Stimulated activated CD8-positive, alpha-beta memory T cell treated with anti-CD3 and anti-CD28 coated beads, Interleukin-4, amount 100 ng/mL, for 4 hours (primary cell): ENCODE results near the gene PJA2.

Experiments
- DNase-seq, 2 donors: peaks; one replicate each; pipeline ENCODE4 v3.0.0-alpha.2; 2020; ENCODE audit warnings: low read depth in 2 of 2, low spot score in 1 of 2

Gene PJA2

DNA sequence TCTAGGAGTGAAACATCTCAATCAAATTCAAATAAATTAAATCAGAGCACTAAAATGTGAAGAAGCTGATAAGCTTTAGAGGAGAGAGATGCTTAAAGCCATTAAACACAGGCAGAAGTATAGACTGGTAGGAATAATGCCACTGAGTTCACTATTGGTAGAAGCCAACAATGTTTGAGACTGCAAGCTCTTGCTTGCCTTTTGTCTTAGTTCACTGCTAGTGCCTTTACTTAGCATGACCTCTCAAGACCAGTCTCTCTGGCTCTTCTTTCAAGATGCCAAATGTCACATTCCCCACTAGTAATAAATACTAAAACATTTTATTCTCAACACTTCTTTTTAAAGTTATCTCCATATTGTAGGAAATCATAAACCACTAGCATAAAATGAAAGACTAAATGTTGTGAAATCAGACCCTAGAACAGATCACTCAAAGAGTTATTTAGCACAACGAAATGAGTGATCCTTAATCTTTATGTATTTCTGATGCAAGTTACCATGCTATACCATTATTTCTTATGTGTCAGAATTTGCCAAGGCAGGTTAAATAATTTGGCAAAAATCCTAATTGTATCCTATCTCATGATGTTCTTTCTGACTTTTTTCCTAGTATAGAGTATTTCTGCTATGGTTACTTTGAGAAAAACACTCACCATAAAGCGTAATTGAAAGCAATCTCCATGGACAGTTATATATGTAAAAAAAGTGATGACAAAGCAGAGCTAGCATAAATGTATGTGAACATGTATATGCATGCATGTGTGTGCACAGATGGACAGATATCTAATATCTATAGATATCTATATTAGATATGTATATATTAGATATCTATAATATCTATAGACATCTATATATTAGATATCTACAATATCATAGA lies 57.5 kb downstream of the PJA2 start:
- no peak for DNase-seq

DNA sequence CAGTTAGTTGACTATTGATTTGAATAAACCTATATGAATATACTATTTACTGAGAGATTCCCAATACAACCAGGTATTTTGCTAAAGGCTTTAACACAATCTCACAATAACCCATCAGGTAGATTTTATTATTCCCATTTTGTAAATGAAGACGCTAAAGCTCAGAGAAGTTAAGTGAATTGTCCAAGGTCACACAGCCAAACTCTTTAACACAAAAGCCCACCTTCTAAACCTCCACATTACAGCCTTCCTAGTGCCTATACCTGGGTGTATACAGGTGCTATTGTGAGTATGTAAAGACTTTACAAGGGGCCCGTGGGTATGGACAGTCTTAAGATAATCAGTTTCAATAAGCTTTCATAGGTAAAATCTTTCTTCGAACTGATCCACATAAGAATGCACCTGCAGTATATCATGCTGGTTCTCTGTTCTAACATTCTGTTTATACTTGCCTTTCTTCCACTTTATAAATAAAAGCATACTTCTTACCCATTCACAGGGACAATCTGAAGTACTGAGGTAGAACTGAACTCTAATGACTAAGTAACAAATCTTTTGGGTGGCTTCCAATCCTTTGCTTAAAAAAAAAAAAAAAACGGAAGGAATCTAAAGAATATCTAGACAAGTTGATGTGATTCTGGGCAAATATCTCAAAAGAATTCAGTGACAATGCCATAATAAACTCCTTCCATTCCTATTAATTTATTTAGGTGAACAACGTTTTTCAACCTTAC lies 59.1 kb downstream of the PJA2 start:
- DNase-seq, result no peak

DNA sequence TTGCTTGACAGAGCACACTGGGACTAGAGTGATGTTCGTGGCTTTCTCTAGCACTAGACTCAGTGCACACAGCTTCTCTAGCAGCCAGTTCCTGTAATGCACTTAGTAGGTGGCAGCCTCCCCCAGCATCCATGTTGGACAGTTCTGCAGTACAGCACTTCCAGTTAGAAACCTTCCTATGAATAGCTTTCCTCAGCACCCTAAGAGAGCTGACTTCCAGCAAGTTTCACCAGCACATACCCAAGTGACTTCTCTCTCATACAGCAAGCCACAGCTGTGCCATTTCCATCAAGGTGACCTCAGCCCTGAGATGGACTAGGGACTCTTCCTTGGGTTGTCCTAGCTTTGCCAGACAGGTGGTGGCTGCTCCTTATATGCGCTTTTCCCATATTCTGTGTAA lies 60.4 kb downstream of the PJA2 start:
- DNase-seq, result no peak

DNA sequence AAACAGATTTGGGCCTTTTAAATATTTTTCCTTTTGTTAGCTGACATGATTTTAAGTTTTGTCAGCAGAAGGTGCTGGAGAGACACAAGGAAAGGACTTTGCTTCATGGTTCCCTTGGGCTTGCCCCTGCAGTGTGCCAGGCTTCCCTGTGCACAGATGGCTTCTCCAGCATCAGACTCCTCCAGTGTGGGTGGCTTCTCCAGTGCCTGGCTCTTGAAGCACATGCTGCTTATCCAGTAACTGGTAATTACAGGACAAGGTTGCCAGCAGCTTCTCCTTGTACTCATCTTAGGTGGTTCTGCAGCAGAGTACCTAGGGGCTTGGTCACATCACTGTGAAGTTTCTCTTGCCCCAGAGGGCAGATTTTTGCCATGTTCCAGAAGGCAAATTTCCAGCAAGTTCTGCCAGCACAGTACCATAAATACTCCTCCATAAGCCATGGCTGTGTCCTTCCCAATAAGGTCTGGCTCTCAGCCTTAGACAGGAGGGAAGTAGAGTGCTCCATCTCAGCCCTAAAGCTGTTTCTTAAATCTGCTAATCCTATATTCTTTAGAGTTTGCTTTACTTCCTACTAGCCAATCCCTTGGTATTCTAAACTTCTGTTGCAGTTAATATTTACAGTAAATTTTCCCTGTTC lies 62.4 kb downstream of the PJA2 start:
- DNase-seq, result no peak

DNA sequence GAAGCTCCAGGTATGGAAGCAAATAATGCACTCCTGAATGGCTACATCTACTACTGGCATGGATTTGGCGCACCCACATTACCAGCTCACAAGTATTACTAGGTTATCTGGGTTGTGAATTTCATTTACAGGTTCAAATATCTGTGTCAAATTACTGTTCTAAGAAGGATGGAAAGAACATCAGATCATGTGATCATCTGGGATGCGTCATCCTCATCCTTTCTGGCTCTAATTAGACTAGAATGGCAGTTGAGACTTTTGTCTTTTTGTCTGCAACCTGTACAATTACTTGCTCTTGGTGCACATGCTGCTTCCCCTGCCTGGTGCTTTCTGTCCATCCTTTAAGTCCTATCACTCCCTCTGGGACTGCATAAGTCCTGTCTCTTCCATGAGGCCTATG lies 64.1 kb downstream of the PJA2 start:
- DNase-seq, result no peak

DNA sequence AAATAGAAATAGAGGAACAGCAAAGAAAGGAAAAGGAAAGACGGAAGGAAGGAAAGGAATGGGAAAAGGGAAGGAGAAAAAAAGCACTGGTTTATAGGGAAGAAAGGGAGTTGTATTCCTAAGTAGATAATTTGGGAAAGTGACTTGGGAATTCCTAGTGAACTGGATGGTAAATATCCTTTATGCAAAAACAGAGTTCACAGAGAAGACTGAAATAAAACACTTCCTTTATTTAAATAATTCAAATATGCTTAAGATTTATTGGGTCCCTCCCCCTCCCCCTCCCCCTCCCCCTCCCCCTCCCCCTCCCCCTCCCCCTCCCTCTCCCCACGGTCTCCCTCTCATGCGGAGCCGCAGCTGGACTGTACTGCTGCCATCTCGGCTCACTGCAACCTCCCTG lies 69.4 kb downstream of the PJA2 start:
- DNase-seq, result no peak

DNA sequence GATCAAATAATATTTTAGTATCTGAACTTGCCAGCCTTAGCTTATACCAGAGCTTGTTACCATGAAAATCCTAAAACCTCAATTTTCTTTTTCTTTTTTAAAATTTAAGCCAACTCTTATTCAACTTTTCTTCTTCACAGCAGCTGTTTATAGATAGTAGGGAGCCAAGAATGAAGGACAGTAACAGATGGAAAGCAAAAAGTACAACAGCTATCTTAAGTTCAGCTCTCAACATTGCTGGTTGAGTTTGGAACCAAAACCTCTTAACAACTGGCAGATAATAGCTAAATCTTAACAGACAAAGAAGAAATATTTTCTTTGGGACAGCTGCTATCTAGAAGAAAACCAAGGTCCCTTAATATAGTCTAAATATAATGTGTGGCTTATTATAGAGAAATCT lies 74.7 kb downstream of the PJA2 start:
- no peak for DNase-seq

DNA sequence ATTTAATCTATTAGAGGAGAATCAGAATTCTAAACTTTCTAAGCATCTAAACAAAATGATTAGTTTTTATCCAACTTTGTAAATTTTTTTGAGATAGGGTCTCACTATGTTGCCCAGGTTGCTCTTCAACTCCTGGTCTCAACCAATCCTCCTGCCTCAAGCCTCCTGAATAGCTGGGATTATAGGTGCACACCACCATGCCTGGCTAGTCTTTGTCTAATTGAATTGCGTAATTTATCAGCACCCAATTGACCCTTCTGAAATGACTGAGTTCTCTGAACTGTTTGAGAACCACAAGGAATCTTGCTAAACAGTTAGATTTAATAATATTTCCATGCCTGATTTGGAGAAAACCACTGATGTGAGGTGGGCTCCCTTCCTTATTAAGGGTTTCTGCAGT lies 75.7 kb downstream of the PJA2 start:
- no peak for DNase-seq

DNA sequence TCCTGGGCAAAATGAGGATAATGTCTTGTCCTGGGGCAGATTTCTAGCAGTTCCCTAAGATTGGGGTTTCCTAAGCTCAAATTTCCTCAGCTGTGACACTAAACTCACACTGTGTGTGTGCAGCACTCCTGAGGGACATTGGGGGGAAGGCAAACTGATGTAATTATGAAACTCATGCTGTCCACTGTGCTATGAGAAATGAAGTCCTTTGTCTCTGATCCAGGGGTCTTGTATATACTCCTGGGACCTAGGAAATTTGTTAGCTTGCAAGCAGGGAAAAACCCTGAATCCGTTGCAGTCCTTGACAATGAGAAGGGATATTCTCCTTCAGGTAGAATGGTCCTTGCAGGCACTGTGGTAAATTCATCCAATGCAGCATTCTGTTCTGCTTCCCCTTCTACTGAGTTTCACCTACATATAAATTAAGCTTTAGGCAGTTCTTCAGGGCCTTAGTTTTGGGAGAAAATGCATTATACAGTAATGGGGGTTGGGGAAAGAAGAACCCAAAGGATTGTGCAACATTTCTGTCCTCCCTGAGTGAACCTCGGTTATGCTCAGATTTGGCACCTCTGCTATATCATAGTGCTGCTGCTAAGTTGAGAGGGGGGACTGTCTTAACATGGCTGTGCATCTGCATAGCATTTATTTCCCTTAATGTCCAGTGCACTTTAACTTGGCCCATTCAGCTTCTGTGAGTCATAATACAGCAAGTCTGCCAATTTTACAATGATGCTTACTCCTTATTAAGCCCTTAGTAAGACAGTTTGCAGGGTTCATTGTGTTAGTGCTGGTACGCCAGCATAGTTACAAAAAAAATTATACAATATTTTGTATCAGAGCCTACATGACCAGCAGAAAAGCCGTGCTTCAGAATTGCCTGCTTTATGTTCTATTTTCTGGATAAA lies 80.2 kb downstream of the PJA2 start:
- no peak for DNase-seq

DNA sequence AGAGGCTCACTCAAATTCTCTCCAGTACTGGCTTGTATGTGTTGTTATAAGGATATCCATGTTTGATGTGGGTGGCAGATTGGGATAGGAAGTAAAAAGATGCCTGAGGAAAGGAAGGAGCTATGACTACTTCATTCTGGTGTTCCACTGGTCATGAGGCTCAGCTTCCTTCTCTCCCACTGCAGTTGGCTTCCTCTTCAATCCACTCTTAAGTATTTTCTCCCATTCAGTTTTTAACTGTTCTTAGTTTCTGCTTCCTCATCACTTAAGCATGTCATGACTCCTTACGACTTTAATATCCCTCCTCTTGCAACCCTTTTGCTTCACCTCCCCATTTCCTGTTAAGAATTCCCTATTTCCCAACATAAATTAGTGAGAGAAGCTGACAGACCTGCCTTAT lies 81.1 kb downstream of the PJA2 start:
- no peak for DNase-seq

DNA sequence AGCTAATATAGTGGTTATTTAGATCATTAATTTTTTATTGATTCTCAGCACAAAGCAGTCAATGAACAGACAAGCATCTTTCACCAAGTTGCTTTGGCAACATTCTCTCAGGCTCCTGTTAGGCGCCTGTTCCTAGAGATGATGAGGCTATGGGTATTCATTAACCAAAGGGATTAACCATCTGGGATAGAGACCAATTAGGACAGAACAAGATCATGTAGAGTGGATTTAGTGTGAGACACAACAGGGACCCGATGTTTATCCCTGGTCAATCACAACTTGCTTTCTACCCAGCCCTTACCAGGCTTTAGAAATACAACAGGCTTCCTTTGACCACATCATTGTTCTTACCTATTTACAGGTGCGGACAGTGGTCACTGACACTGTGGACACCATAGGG lies 82.2 kb downstream of the PJA2 start:
- DNase-seq, result no peak

DNA sequence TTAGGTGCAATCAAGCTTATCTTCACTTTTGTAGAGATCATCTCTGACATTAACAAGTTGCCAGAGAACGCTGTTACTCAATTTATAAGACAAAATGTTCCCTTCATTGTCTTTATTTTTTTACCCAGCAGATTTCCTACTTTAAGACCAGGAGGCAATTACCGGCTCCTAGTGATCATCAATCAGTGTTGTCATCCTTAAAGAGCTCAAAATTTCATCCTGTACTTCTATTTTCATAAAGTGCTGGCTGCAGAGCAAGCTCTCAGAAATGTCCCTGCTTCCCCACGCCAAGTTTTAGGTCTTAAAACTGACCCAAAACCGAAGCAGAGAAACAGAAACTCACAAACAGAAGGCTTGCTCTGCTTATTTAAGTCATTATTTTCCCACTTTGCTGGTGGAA lies 82.9 kb downstream of the PJA2 start:
- no peak for DNase-seq

DNA sequence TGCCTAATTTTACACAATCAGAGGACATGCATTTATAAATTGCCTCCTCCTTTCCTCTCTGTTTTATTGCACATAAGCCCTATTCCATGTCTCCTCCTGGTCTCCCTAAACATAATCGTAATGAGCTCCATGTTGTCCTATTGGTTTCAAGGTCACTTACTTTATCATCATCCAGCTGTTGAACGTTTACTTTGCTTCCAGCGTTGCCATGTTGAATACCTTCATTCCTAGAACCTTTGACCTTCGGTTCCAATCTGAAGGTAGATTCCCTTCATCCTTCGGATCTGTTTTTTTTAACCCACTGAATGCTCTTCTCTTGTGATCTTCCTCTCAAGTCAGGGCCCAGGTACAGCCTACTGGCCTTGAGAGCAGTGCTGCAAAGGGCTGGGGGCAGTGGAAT lies 84.3 kb downstream of the PJA2 start:
- DNase-seq, result no peak

DNA sequence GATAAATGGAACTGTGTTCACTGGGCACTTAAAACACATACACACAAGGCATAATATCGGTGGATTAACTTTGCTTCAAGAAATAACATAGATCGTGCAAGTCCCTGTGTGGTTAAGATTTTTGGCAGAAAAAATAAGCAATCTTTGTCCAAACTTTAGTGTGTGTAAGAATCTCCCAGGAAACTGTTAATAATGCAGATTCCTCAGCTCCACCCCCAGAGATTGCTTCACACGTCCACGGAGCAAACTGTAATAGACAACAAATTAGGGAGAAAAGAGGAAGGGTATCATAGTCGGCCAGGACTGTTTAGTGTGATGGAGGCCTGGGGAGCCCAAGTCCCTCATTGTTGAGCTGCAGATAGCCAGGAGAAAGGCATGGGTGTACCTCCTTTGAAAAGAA lies 84.8 kb downstream of the PJA2 start:
- DNase-seq, result no peak

DNA sequence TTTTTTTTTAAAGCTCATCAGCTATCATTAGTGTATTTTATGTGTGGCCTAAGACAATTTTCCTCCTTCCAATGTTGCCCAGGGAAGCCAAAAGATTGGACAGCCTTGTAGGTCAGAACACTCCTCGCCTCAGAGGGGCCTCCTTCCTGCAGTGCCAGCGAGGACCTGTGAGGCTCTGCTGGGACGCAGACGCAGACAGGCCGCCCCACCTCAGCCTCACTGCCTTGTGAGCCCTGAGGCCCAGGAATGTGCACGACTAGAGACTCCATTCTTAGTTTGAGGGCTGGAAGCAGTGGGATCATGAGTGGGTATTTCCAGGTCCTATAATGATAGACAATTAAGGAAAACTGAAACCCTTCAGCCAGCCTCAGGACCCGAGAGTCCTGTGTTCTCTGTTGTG lies 85.4 kb downstream of the PJA2 start:
- no peak for DNase-seq

DNA sequence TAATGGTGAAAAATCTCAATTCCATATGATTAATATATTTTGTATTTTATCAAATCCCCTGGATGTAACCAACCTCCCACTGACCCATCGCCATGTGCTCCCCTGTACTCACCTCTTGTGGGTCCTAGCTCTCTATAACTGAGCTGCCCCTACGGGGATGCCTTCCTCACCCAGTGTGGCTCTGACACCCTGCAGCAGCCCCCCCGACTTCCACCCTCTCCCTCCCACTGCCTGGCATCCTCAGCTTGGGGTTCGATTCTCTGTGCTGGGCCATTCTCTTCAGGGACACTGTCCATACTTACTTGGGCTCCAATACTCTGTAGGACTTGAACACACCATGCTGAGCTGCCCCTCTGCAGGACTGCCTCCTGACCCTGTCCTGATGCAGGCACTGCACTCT lies 87.1 kb downstream of the PJA2 start:
- DNase-seq, result no peak

DNA sequence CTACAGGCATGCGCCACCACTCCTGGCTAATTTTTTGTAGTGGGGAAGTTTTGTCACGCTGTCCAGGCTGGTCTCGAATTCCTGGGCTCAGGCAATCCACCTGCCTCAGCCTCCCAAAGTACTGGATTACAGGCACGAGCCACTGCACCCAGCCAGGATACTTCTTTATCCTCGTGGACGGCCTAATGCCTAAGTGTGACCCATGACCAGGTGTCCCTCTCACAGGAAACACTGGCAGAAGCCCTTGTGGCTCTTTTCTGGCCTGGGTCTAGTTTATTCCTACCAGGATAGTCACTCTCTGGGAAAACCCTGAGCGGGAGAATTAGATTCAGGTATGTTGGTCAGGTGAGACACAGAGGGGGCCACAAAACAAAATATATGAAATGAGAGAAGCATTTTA lies 90.4 kb downstream of the PJA2 start:
- DNase-seq, result no peak

DNA sequence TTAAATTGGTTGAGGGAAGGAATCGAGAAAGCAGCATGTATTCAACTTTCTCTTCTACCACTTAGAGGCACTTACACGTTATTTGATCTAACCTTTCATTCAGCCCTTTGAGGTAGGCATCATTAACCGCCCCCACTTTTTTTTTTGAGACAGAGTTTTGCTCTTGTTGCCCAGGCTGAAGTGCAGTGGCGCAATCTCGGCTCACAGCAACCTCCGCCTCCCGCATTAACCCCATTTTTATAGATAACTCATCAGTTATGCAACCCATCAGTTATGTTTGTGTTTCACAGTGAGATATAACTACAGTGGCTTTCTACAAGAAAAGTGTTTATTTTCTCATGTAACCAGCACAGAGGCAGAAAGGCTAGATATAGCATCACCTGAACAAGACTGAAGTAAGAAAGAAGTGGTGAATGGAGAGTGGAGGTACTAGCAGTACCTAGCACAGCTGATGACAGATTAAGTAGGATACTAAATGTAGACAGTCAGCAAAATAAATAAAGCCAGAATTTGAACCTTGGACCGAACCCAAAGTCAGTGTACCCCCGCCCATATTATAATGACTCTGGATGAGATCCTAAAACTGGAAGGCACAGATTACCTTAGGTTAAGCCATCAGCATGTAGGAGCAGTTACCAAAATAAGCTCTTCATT lies 91.2 kb downstream of the PJA2 start:
- DNase-seq, result no peak

DNA sequence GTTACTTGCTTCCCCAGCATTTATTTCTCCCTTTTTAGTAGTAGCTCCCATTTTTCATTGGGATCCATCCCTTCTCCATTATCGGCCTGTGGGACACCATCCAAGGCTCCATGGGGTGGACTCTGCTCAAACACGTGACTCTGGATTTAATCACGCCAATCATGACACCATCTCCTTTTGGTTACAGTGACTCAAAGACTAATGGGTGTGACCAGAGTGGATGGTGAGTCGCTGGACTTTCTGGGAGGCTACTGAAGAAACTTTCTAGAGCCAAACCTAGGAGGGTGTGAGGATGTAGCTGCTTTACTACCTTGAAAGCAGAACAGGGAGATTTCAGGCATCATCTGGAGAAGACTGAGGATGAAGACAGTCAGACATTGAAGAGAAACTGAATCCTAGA lies 93.1 kb downstream of the PJA2 start:
- no peak for DNase-seq

DNA sequence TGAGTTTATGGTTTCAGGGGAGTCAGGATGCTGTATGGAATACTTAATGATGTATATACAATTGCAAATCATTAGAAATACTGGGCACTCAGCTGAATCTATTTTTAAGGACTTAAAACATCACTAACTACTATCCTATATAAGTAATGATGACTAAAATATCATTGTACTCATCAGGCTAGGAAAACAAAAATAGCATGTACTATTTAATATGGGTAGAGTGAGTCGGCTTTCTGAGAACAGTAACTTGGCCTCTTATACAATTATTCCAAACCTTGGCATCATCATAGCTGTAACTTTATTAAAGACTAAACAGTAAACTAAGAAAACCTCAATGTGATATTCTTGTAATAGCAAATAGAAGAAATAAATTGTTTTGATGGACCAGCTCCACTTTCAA lies 94.5 kb downstream of the PJA2 start:
- DNase-seq, result no peak

DNA sequence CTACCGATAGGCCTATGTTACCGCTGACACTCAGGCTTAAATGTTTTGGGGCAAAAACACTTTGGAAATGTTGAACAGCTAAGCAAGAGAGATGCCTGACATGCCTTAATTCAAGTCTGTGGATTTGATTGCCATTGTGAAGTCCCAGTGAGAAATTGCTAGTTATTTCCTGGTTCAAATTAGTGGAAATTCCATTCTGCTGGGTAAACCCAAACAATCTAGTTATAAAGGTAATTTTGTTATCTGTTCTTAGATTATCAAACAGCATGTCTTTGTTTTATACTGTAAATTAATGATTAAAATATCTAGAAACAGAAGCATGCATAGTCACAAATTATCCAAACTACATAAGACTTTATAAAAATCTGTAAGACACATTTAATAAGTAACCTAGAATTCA lies 96.6 kb downstream of the PJA2 start:
- no peak for DNase-seq
